DMS153 (cell line): ENCODE data around the gene UNG.

ENCODE experiments used
- DNase-seq: peaks from one replicate; lab custom pipeline; 2025; lab: John Stamatoyannopoulos, UW

Gene UNG

DNA sequence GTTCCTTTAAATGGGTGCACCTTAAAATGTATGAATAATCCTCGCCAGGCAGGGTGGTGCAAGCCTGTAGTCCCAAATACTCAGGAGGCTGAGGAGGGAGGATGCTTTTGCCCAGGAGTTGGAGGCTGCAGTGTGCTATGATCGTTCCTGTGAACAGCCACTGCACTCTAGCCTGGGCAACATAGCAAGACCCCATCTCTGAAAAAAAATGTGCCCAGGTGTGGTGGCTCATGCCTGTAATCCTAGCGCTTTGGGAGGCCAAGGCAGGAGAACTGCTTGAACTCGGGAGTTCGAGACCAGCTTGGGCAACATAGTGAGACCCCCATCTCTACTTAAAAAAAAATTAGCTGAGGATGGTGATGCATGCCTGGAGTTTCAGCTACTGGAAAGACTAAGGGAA is 58.6 kb downstream of the UNG start:
- DNase-seq = no peak

DNA sequence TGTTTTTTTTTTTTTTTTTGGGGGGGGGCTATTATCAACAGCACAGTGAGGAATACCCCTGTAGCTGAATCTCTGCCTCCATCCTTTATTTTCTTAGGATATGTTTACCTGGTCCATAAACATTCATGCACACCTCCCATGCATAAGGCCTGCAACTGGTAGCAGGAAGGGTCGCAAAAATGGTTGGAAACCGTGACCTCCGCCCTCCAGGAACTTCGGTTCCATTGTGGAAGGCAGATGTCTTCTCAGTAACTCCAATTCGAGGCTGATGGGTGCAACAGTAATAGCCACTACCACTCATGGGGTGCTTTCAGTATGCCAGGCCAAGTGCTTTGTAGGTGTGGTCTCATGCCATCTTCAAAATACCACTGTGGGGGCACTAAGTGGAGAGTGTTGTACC is 59.2 kb downstream of the UNG start:
- no peak for DNase-seq

DNA sequence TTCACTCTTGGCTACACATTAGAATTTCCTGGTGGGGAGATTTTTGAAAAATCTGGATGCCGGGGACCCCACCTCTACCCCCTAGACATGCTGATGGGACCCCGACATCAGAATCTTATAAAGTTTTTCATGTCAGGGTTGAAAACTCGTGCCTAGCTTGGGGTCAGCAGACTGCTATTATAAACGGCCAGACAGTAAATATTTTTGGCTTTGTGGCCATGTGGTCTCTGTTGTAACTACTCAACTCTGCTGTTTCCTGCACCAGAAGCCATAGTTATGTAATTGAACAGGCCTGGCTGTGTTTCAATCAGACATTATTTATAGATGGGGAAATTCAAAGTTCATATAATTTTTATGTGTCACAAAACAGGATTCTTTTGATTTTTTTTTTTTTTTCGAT is 60.6 kb downstream of the UNG start:
- DNase-seq = no peak

- no peak for DNase-seq
Observed at GRCh38 chr12:109160433-109160832, 63.0 kb downstream of the UNG start.
